ENCODE data around the gene SH3BP1. TPM values are rescaled to one million over a fixed set of nuclear protein-coding genes. Genes with fewer than 3 reads are reported as not detected.

The SH3BP1 gene
- total RNA-seq, 1 experiment from 2014 or later = 39.4 TPM

DNA sequence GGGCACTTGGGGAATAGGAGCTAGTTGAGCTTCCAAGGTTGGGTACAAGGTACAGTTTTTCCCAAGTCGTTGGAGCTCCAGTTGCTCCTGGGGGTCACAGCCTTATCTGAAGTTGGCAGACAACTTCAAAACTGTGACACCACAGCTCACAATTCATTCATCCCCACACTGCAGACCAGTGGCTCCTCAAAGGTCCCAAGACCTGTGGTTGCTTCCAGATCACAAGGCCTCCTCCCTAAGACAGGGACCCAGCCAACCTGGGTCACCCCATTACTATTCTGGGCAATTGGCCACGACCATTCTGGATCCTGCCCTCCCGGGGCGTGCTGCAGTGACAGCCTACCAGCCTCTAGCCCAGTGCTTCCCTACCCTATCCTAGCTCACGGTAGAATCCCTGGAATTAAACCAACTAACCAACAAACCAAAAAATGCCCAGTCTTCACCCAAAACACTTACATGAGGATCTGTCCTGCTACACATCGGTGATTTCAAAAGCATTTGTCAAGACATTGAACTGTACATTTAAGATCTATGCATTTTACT lies 18.2 kb downstream of the SH3BP1 start (continued):
- TF ChIP-seq, protein P1, sequence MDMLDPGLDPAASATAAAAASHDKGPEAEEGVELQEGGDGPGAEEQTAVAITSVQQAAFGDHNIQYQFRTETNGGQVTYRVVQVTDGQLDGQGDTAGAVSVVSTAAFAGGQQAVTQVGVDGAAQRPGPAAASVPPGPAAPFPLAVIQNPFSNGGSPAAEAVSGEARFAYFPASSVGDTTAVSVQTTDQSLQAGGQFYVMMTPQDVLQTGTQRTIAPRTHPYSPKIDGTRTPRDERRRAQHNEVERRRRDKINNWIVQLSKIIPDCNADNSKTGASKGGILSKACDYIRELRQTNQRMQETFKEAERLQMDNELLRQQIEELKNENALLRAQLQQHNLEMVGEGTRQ (CRISPR knock-in tag; IDR thresholded peaks at IDR 0.05) = no peak
- TF ChIP-seq CBFB (CRISPR knock-in tag; IDR thresholded peaks at IDR 0.05; ENCODE audit: low read depth) (no peak), NFE2L1 (CRISPR knock-in tag; IDR thresholded peaks at IDR 0.05) (no peak), ETV6 (CRISPR knock-in tag; IDR thresholded peaks at IDR 0.05) (no peak)
- TF ChIP-seq, protein P2, sequence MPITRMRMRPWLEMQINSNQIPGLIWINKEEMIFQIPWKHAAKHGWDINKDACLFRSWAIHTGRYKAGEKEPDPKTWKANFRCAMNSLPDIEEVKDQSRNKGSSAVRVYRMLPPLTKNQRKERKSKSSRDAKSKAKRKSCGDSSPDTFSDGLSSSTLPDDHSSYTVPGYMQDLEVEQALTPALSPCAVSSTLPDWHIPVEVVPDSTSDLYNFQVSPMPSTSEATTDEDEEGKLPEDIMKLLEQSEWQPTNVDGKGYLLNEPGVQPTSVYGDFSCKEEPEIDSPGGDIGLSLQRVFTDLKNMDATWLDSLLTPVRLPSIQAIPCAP (CRISPR knock-in tag; IDR thresholded peaks at IDR 0.05) = no peak

DNA sequence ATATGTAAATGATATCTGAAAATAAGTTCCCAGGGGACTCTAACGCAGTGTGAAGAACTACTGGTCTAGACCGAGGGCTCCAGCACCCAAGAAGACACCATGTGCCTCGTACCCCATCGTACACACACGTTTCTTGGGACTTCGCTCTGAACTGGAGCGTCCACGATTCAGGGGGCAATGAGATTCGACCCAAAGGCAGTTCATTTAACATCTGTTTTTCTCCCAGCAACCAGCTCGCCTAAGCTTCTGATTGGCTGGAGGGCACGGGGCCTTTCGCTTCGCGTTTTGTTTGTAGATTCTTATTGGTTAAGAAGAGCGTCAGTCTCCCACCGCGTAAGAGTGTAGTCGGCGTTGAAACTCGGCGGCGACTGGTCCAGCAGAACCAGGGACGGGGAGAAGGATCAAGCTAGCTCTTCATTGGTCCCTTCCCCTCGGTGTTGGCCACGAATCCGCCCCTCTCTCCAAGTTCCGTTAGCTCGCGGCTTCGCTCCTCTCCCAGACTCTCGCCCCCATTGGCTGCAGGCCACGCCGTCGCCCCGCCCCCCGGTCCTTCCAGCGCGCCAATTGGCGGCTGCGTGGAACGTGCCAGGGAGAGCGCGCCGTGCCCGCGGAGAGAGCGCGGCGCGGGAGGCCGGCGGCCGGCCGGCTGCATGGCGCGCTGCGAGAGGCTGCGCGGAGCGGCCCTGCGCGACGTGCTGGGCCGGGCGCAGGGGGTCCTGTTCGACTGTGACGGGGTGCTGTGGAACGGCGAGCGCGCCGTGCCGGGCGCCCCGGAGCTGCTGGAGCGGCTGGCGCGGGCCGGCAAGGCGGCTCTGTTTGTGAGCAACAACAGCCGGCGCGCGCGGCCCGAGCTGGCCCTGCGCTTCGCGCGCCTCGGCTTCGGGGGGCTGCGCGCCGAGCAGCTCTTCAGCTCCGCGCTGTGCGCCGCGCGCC lies 18.9 kb downstream of the SH3BP1 start, which contains the start of gene PDXP:
PDXP (plus strand) TSS at position 591 of the 933 bp plus-strand sequence; CDS start at position 651, 60 bp downstream.
- DNase-seq (ENCODE audit: low spot score) (peak; percentile 98), ATAC-seq (peak; percentile 96)
- POLR2A ChIA-PET = interaction anchor here (0.5 to 1.9 kb wide), 11 partner anchors 9 to 82 kb away, joined by 3 to 8 read pairs (median 5); partner anchors contain the start of genes GGA1 and NOL12
- Mint-ChIP-seq H3K9me3 (no peaks in the 10 kb centered on the region), H3K4me3 (peak within 1 kb of the TSS; percentile 82), H3K36me3 (peaks cover 6% of the 10 kb centered on the region), H3K27ac (peak within 1 kb of the TSS; percentile 97), H3K27me3 (ENCODE audit: low read depth) (no peaks in the 10 kb centered on the region), H3K4me1 (peaks cover 29% of the 10 kb centered on the region)
- CTCF ChIA-PET = interaction anchor here (0.6 to 12.1 kb wide), 23 partner anchors 9 to 159 kb away, joined by 3 to 161 read pairs (median 7); partner anchors contain the start of genes GCAT, GGA1, NOL12 and SH3BP1
- no peak for TF ChIP-seq IRF2 (CRISPR knock-in tag; IDR thresholded peaks at IDR 0.05; ENCODE audit: borderline replicate concordance, low read depth)
- TF ChIP-seq GRHL2 (CRISPR knock-in tag; IDR thresholded peaks at IDR 0.05; ENCODE audit: insufficient replicate concordance, severe bottlenecking) = no peak
- no peak for TF ChIP-seq ESRRA (CRISPR knock-in tag; IDR thresholded peaks at IDR 0.05; ENCODE audit: borderline replicate concordance)
- TF ChIP-seq ZBTB21 (CRISPR knock-in tag; IDR thresholded peaks at IDR 0.05; ENCODE audit: borderline replicate concordance) = no peak
- TF ChIP-seq RELA (CRISPR knock-in tag; IDR thresholded peaks at IDR 0.05; ENCODE audit: borderline replicate concordance) = no peak
- TF ChIP-seq GTF2I (CRISPR knock-in tag; conservative IDR thresholded peaks at IDR 0.05) = no peak
- TF ChIP-seq, protein P3, sequence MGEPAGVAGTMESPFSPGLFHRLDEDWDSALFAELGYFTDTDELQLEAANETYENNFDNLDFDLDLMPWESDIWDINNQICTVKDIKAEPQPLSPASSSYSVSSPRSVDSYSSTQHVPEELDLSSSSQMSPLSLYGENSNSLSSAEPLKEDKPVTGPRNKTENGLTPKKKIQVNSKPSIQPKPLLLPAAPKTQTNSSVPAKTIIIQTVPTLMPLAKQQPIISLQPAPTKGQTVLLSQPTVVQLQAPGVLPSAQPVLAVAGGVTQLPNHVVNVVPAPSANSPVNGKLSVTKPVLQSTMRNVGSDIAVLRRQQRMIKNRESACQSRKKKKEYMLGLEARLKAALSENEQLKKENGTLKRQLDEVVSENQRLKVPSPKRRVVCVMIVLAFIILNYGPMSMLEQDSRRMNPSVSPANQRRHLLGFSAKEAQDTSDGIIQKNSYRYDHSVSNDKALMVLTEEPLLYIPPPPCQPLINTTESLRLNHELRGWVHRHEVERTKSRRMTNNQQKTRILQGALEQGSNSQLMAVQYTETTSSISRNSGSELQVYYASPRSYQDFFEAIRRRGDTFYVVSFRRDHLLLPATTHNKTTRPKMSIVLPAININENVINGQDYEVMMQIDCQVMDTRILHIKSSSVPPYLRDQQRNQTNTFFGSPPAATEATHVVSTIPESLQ (CRISPR knock-in tag; IDR thresholded peaks at IDR 0.05) = no peak
- TF ChIP-seq ZNF263 (CRISPR knock-in tag; IDR thresholded peaks at IDR 0.05; ENCODE audit: low read depth) = no peak
- no peak for TF ChIP-seq NFE2L1 (CRISPR knock-in tag; IDR thresholded peaks at IDR 0.05)
- TF ChIP-seq, protein P4, sequence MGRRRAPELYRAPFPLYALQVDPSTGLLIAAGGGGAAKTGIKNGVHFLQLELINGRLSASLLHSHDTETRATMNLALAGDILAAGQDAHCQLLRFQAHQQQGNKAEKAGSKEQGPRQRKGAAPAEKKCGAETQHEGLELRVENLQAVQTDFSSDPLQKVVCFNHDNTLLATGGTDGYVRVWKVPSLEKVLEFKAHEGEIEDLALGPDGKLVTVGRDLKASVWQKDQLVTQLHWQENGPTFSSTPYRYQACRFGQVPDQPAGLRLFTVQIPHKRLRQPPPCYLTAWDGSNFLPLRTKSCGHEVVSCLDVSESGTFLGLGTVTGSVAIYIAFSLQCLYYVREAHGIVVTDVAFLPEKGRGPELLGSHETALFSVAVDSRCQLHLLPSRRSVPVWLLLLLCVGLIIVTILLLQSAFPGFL (CRISPR knock-in tag; IDR thresholded peaks at IDR 0.05; ENCODE audit: borderline replicate concordance) = no peak
- no peak for TF ChIP-seq SMAD4 (CRISPR knock-in tag; IDR thresholded peaks at IDR 0.05)
- TF ChIP-seq, protein P5, sequence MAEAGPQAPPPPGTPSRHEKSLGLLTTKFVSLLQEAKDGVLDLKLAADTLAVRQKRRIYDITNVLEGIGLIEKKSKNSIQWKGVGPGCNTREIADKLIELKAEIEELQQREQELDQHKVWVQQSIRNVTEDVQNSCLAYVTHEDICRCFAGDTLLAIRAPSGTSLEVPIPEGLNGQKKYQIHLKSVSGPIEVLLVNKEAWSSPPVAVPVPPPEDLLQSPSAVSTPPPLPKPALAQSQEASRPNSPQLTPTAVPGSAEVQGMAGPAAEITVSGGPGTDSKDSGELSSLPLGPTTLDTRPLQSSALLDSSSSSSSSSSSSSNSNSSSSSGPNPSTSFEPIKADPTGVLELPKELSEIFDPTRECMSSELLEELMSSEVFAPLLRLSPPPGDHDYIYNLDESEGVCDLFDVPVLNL (CRISPR knock-in tag; IDR thresholded peaks at IDR 0.05; ENCODE audit: borderline replicate concordance, low read depth) = no peak; the same call in 1 of the 2 replicates
- no peak for TF ChIP-seq NR3C1 (CRISPR knock-in tag; conservative IDR thresholded peaks at IDR 0.05; ENCODE audit: low read depth)
- TF ChIP-seq, protein P6, sequence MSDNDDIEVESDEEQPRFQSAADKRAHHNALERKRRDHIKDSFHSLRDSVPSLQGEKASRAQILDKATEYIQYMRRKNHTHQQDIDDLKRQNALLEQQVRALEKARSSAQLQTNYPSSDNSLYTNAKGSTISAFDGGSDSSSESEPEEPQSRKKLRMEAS (CRISPR knock-in tag; IDR thresholded peaks at IDR 0.05) = peak; percentile 81; the same call in 1 of the 2 replicates
- TF ChIP-seq, protein P7, sequence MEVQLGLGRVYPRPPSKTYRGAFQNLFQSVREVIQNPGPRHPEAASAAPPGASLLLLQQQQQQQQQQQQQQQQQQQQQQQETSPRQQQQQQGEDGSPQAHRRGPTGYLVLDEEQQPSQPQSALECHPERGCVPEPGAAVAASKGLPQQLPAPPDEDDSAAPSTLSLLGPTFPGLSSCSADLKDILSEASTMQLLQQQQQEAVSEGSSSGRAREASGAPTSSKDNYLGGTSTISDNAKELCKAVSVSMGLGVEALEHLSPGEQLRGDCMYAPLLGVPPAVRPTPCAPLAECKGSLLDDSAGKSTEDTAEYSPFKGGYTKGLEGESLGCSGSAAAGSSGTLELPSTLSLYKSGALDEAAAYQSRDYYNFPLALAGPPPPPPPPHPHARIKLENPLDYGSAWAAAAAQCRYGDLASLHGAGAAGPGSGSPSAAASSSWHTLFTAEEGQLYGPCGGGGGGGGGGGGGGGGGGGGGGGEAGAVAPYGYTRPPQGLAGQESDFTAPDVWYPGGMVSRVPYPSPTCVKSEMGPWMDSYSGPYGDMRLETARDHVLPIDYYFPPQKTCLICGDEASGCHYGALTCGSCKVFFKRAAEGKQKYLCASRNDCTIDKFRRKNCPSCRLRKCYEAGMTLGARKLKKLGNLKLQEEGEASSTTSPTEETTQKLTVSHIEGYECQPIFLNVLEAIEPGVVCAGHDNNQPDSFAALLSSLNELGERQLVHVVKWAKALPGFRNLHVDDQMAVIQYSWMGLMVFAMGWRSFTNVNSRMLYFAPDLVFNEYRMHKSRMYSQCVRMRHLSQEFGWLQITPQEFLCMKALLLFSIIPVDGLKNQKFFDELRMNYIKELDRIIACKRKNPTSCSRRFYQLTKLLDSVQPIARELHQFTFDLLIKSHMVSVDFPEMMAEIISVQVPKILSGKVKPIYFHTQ (CRISPR knock-in tag; IDR thresholded peaks at IDR 0.05) = no peak
- TF ChIP-seq, protein P8, sequence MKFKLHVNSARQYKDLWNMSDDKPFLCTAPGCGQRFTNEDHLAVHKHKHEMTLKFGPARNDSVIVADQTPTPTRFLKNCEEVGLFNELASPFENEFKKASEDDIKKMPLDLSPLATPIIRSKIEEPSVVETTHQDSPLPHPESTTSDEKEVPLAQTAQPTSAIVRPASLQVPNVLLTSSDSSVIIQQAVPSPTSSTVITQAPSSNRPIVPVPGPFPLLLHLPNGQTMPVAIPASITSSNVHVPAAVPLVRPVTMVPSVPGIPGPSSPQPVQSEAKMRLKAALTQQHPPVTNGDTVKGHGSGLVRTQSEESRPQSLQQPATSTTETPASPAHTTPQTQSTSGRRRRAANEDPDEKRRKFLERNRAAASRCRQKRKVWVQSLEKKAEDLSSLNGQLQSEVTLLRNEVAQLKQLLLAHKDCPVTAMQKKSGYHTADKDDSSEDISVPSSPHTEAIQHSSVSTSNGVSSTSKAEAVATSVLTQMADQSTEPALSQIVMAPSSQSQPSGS (CRISPR knock-in tag; IDR thresholded peaks at IDR 0.05; ENCODE audit: borderline replicate concordance, low read depth) = no peak
- TF ChIP-seq, protein P1 (CRISPR knock-in tag; IDR thresholded peaks at IDR 0.05) = peak; percentile 60; the same call in 1 of the 2 replicates

All from WTC11 (cell line).